HG03439 (cell line): ENCODE data around the gene VIT.

Experiments
- ATAC-seq: cut with Tn5 transposase; IDR thresholded peaks from one replicate; pipeline ENCODE4 v1.9.1; 2021; ENCODE audit warnings: mild to moderate bottlenecking, moderate library complexity; ENCODE audit not compliant: unreplicated experiment

VIT gene

DNA sequence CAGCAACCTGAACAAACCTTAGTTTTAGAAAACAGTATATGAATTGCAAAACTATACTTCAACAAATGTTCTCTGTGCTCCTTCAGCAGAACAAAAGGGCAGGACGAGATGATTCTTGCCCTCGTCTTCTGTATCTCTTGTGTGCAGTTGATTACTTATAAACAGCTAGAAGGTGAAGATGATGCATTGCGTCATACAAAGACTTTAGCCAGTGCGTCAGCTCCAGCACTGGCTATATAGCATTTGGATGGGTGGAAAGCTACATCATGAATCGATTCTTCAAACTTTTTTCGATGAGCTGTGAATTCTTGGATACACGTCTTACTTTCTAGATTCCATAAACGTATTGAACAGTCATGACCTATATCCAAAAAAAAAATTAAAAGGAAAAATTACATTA lies 152.8 kb downstream of the VIT start:
- no peak for ATAC-seq

- no peak for ATAC-seq
Measured at GRCh38 chr2:36854241-36854640, 157.7 kb downstream of the VIT start.

GRCh38 chr2:36855429-36855828 lies 158.9 kb downstream of the VIT start:
- no peak for ATAC-seq

DNA sequence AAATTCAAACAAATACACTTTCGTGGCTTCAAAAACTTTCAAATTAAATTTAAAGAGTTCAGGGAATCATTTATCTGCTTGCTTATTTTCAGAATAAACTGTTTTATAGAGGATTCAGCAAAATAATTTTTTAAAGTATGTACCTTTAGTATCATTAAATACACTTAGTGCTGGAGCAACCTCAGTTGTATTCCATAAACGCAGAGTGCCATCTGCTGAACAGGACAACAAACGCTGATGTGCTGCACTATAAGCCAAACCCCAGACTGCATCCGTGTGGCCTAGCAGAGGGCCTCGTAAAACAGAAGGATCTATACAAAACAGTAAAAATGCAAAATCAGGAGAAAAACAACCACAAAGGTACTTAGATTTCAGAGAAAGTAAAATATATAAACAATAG lies 161.2 kb downstream of the VIT start:
- ATAC-seq, result no peak

- no peak for ATAC-seq
Measured at GRCh38 chr2:36858551-36859365, 162.3 kb downstream of the VIT start.

GRCh38 chr2:36859366-36859792 lies 162.9 kb downstream of the VIT start:
- ATAC-seq, result no peak

DNA sequence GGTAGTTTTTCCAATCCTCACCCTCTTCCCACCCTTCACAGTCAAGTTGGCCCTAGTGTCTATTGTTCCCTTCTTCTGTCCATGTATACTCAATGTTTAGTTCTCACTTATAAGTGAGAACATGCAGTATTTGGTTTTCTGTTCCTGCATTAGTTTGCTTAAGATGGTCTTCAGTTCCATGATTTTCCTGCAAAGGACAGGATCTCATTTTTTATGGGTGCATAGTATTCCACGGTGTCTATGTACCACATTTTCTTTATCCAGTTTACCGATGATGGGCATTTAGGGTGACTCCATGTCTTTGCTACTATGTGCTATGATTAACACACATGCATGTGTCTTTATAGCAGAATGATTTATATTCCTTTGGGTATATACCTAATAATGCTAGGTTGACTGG lies 165.4 kb downstream of the VIT start:
- no peak for ATAC-seq
